DND-41 (cell line): ENCODE data around the gene ORC5.

Experiments used
- ATAC-seq: fragments of 200-7000 bp; cut with Tn5 transposase; 3 replicates; pipeline ENCODE4 v1.9.1; 2021; ENCODE audit warnings: low read depth; ENCODE audit not compliant: insufficient read depth
- DNase-seq: peaks from one replicate; pipeline ENCODE4 v3.0.0-alpha.2; 2020
- H2AFZ ChIP-seq: 2 replicates; pipeline ENCODE4 v1.6.0; 2012; ENCODE audit warnings: low read depth, low read length
- H3K27ac ChIP-seq: 2 replicates; pipeline ENCODE4 v1.5.1; 2012; ENCODE audit warnings: low read length, inconsistent platforms
- H3K27me3 ChIP-seq: fragments of 200-600 bp; sonication (generic); 2 replicates; pipeline ENCODE4 v1.6.0; 2012; ENCODE audit warnings: low read length, mild to moderate bottlenecking, inconsistent platforms; ENCODE audit not compliant: insufficient read depth, poor library complexity
- H3K36me3 ChIP-seq: 2 replicates; pipeline ENCODE4 v1.5.1; 2012; ENCODE audit warnings: low read length, inconsistent platforms; ENCODE audit not compliant: insufficient read depth
- H3K4me1 ChIP-seq: 2 replicates; pipeline ENCODE4 v1.5.1; 2012; ENCODE audit warnings: mild to moderate bottlenecking, low read length; ENCODE audit not compliant: insufficient read depth
- H3K4me2 ChIP-seq: 2 replicates; pipeline ENCODE4 v1.6.0; 2012; ENCODE audit warnings: mild to moderate bottlenecking, moderate library complexity, low read length, inconsistent platforms; ENCODE audit not compliant: insufficient read depth
- H3K4me3 ChIP-seq, 2 experiments: fragments of 200-600 bp in 1 of 2; shearing (Covaris generic) in 1 of 2; 2 replicates each; pipeline ENCODE4 v1.5.1; 2012 to 2016; ENCODE audit warnings: inconsistent platforms in 2 of 2, low read length in 2 of 2, mild to moderate bottlenecking in 2 of 2, low read depth in 1 of 2, moderate library complexity in 1 of 2
- H3K79me2 ChIP-seq: 2 replicates; pipeline ENCODE4 v1.6.0; 2012; ENCODE audit warnings: low read length, inconsistent platforms; ENCODE audit not compliant: insufficient read depth
- H3K9ac ChIP-seq: 2 replicates; pipeline ENCODE4 v1.6.0; 2012; ENCODE audit warnings: low read depth, mild to moderate bottlenecking, inconsistent platforms, low read length, moderate library complexity
- H3K9me3 ChIP-seq: 2 replicates; pipeline ENCODE4 v1.5.1; 2012; ENCODE audit warnings: low read length, moderate library complexity, mild to moderate bottlenecking, inconsistent platforms; ENCODE audit not compliant: insufficient read depth, severe bottlenecking
- H4K20me1 ChIP-seq: 2 replicates; pipeline ENCODE4 v1.6.0; 2012; ENCODE audit warnings: low read length; ENCODE audit not compliant: insufficient read depth
- EZH2 ChIP-seq: IDR thresholded peaks from 3 replicates; pipeline ENCODE4 v1.6.1; 2012; ENCODE audit warnings: borderline replicate concordance, low read depth, mild to moderate bottlenecking, moderate library complexity, low read length, inconsistent platforms; ENCODE audit not compliant: severe bottlenecking
- TF ChIP-seq, protein P1 (sequence below): IDR thresholded peaks from 2 replicates; pipeline ENCODE4 v1.5.1; 2012; ENCODE audit warnings: borderline replicate concordance, low read length, moderate library complexity, mild to moderate bottlenecking; ENCODE audit not compliant: poor library complexity, severe bottlenecking; ENCODE audit errors: extremely low read depth

The ORC5 gene

DNA sequence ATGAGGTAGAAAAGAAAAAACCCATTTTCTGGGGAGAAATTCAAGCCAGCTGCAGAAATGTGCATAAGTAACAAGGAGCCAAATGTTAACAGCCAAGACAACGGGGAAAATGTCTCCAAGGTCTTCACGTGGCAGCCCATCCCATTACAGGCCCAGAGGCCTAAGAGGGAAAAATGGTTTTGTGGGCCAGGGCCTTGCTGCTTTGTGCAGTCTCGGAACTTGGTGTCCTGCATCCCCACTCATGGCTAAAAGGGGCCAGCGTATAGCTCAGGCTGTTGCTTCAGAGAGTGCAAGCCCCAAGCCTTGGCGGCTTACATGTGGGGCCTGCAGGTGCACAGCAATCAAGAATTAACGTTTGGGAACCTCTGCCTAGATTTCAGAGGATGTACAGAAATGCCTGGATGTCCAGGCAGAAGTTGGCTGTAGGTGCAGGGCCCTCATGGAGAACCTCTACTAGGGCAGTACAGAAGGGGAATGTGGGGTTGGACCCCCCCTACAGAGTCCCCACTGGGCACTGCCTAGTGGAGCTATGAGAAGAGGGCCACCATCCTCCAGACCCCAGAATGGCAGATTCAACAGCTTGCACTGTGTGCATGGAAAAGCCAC lies 9.0 kb downstream of the ORC5 start:
- Histone ChIP-seq H3K9me3 (peaks cover 25% of the 10 kb centered on the region), H4K20me1 (no peaks in the 10 kb centered on the region), H3K79me2 (peaks cover 13% of the 10 kb centered on the region; the same call in 1 of the 2 replicates), H3K4me2 (no peak overlapping the region), H3K4me3 (no peak overlapping the region), H3K4me1 (no peaks in the 10 kb centered on the region), H3K27ac (no peak overlapping the region), H2AFZ (no peak overlapping the region), H3K27me3 (no peaks in the 10 kb centered on the region), H3K9ac (no peak overlapping the region), H3K36me3 (peaks cover 93% of the 10 kb centered on the region)
- DNase-seq (peak; percentile 20), ATAC-seq (no peak)
- no peak for TF ChIP-seq EZH2
- TF ChIP-seq, protein P1, sequence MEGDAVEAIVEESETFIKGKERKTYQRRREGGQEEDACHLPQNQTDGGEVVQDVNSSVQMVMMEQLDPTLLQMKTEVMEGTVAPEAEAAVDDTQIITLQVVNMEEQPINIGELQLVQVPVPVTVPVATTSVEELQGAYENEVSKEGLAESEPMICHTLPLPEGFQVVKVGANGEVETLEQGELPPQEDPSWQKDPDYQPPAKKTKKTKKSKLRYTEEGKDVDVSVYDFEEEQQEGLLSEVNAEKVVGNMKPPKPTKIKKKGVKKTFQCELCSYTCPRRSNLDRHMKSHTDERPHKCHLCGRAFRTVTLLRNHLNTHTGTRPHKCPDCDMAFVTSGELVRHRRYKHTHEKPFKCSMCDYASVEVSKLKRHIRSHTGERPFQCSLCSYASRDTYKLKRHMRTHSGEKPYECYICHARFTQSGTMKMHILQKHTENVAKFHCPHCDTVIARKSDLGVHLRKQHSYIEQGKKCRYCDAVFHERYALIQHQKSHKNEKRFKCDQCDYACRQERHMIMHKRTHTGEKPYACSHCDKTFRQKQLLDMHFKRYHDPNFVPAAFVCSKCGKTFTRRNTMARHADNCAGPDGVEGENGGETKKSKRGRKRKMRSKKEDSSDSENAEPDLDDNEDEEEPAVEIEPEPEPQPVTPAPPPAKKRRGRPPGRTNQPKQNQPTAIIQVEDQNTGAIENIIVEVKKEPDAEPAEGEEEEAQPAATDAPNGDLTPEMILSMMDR: no peak

DNA sequence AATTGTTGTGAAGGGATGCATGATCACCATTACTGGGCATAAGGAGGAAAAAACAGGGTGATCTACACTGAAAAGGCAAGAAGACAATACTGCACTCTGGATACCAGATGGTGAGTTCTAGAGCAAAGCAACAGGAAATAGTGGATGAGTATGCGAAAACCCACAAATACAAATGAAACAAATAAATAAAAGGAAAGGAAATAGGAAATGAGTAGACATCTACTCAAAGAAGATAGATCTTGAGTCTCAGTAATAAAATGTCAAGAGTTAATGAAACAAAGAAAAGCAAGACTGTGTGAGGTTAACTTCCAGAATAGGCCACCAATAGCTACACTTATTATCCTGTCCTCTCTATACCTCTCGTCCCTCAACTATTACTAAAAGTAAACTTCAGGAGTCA lies 11.7 kb downstream of the ORC5 start:
- Histone ChIP-seq H3K9me3 (peaks cover 31% of the 10 kb centered on the region), H3K27ac (0 out of 2 replicates have a peak overlapping the region, but pooled peaks have one; percentile 24), H3K79me2 (peaks cover 5% of the 10 kb centered on the region; the same call in 1 of the 2 replicates), H3K4me3 (no peak overlapping the region), H3K9ac (no peak overlapping the region), H3K4me2 (no peak overlapping the region), H3K27me3 (no peaks in the 10 kb centered on the region), H3K36me3 (peaks cover 88% of the 10 kb centered on the region), H3K4me1 (no peaks in the 10 kb centered on the region), H2AFZ (no peak overlapping the region), H4K20me1 (no peaks in the 10 kb centered on the region)
- peak; percentile 67 for ATAC-seq
- DNase-seq: no peak
- TF ChIP-seq EZH2: no peak
- TF ChIP-seq, protein P1: no peak

DNA sequence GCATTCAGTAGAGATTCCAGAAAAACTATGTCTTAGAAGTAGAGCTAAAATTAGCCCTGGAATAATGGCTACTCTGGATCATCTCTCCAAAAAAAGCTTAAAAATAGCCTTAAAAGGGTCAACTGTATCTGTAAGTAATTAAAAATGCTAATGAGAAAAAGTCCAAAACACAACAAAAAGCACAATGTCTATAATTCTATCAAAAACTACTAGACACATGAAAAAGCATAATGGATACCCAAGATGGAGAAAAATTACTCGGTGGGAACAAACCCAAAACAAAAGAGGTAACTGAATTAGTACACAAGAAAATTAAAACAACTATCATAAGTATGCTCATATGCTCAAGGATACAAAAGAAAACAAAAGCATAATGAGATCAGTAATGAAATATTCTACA lies 15.4 kb downstream of the ORC5 start:
- TF ChIP-seq EZH2: no peak
- TF ChIP-seq, protein P1: no peak
- H3K27me3 ChIP-seq: no peaks in the 10 kb centered on the region
- no peak overlapping the region for H3K27ac ChIP-seq
- no peak overlapping the region for H3K4me3 ChIP-seq
- no peaks in the 10 kb centered on the region for H4K20me1 ChIP-seq
- H3K4me2 ChIP-seq: no peak overlapping the region
- no peak overlapping the region for H2AFZ ChIP-seq
- peaks cover 5% of the 10 kb centered on the region; the same call in 1 of the 2 replicates for H3K79me2 ChIP-seq
- DNase-seq (no peak), ATAC-seq (no peak)
- H3K9me3 ChIP-seq: peaks cover 7% of the 10 kb centered on the region
- H3K36me3 ChIP-seq: peaks cover 86% of the 10 kb centered on the region
- no peaks in the 10 kb centered on the region for H3K4me1 ChIP-seq
- H3K9ac ChIP-seq: no peak overlapping the region
